BLaER1 treated with 17β-estradiol and CSF1 and Interleukin-3, amounts not matched to agents 10 nM and 100 nM (cell line): Measurements from ENCODE around the gene ATP23.
A peak's percentile ranks its signal among the peaks of the same experiment; 100 is the strongest.

Experiments used
- H3K27ac ChIP-seq, 11 experiments: shearing (Covaris generic); formaldehyde crosslinking; 2 replicates each; pipeline ENCODE4 v1.8.1; 2022
- H3K27me3 ChIP-seq, 11 experiments: shearing (Covaris generic); formaldehyde crosslinking; 2 replicates each; pipeline ENCODE4 v1.8.1; 2022
- H3K36me3 ChIP-seq, 11 experiments: shearing (Covaris generic); formaldehyde crosslinking; 2 replicates each; pipeline ENCODE4 v1.8.1; 2022
- H3K4me1 ChIP-seq, 10 experiments: shearing (Covaris generic); formaldehyde crosslinking; 2 replicates each; pipeline ENCODE4 v1.8.1; 2022
- H3K4me2 ChIP-seq, 11 experiments: shearing (Covaris generic); formaldehyde crosslinking; 2 replicates each; pipeline ENCODE4 v1.8.1; 2022
- H3K4me3 ChIP-seq, 10 experiments: shearing (Covaris generic); formaldehyde crosslinking; 2 replicates each; pipeline ENCODE4 v1.8.1; 2022
- H3K9ac ChIP-seq, 11 experiments: shearing (Covaris generic); formaldehyde crosslinking; 2 replicates each; pipeline ENCODE4 v1.8.1; 2022
- H3K9me3 ChIP-seq, 11 experiments: shearing (Covaris generic); formaldehyde crosslinking; replicated peaks in 1 of 11; 2 replicates each; pipeline ENCODE4 v1.8.1; 2022
- H4K20me1 ChIP-seq, 11 experiments: shearing (Covaris generic); formaldehyde crosslinking; 2 replicates each; pipeline ENCODE4 v1.8.1; 2022
- Cebpa-rat ChIP-seq, 11 experiments: shearing (Covaris generic); IDR thresholded peaks; 2 replicates each; pipeline ENCODE4 v1.8.1; 2022

ATP23 gene

DNA sequence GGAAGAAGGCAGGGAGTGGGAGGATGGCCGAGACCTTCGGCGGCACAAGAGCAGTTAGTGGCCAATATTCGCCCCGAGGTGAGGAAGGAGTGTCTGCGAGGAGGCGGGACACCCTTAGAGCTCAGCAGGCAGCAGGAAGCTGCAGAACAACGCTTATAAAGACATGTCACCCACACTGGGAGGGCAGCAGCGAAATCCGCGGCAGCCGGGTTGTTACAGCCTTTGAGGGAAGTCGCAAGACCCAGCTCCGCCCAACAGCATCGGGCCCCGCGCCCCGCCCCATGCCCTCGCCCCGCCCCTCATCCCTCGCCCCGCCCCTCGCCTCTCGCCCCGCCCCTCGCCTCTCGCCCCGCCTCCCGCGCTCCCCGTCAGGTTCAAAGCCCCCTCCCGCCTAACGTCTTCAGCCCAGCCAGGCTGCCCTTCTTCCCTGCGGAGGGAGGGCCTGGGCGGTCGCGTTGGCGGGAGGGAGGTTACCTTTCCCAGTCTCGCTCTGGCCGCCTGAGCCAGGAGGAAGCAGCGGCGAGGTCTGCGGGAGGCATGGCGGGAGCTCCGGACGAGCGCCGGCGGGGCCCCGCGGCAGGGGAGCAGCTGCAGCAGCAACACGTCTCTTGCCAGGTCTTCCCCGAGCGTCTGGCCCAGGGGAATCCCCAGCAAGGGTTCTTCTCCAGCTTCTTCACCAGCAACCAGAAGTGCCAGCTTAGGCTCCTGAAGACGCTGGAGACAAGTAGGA, at the start of gene ATP23:
Gene ATP23, plus strand, starts transcription at position 403 of the 730 bp plus-strand sequence. Its CDS starts 135 bp downstream, at position 538.
- Histone ChIP-seq H3K4me1 (peaks cover 27 to 41% (median 35%) of the 10 kb centered on the region in 10 experiments), H3K4me3 (peak within 1 kb of the TSS; percentile 63 to 81 (median 72))

DNA sequence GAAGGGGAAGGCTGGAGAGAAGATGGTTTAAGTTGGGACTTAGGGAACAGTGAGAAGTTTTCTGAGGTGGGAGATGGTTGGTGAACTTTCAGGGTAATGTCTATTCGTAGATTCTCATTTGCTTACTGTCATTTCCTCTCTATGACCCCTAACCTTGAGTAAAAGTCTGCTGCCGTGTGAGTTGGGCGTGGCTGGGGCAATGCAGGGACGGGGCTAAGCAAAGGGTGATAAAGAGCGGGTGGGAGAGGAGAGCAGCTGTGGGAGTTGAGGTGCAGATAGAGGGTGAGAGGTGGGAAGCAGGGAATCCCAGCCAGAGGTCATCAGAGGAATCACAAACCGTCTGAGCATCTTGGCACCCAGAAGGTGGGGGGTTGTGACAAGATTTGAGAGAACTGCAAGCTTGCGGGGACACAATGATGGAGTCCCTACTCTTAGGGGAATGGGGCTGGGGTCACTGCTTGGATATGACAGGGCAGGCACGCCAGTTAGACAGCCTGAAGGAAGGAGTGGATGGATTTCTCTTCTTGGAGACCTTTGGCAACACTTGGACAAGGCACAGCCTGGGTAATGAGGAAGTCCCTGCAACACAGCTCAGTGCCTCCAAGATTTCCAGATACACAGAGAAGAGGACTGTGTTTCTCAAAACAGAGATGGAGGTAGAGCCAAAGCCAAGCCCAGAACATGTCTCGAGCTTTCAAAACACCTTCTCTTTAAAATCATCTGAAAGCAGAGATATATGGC, 49.0 kb upstream of the ATP23 start:
- Histone ChIP-seq H3K27ac (no peak overlapping the region), H3K4me1 (peaks cover 21 to 57% (median 26%) of the 10 kb centered on the region in 10 experiments; a peak in 18 of 20 replicates), H3K27me3 (peaks cover 25 to 44% (median 40%) of the 10 kb centered on the region in 11 experiments), H3K4me2 (peak overlapping the region in 1 of 11 experiments; percentile 49; a peak in 2 of 22 replicates), H3K9me3 (no peaks in the 10 kb centered on the region), H3K9ac (no peak overlapping the region), H4K20me1 (peaks cover 0 to 10% (median 5%) of the 10 kb centered on the region in 11 experiments; a peak in 4 of 22 replicates), H3K4me3 (no peak overlapping the region), H3K36me3 (no peaks in the 10 kb centered on the region)
- no peak for TF ChIP-seq Cebpa-rat (IDR thresholded peaks at IDR 0.05)

More for the DNA sequence above, at the start of gene ATP23:
- H3K27me3 ChIP-seq, result no peaks in the 10 kb centered on the region
- no peaks in the 10 kb centered on the region for H3K9me3 ChIP-seq
- TF ChIP-seq Cebpa-rat (IDR thresholded peaks at IDR 0.05), result no peak
- H3K4me2 ChIP-seq, result peak within 1 kb of the TSS; percentile 81 to 99 (median 93)
- H4K20me1 ChIP-seq, result no peaks in the 10 kb centered on the region
- peaks cover 0 to 6% (median 0%) of the 10 kb centered on the region in 11 experiments; a peak in 3 of 22 replicates for H3K36me3 ChIP-seq
- H3K27ac ChIP-seq, result peak within 1 kb of the TSS; percentile 67 to 88 (median 81)
- H3K9ac ChIP-seq, result peak within 1 kb of the TSS; percentile 75 to 87 (median 85)

DNA sequence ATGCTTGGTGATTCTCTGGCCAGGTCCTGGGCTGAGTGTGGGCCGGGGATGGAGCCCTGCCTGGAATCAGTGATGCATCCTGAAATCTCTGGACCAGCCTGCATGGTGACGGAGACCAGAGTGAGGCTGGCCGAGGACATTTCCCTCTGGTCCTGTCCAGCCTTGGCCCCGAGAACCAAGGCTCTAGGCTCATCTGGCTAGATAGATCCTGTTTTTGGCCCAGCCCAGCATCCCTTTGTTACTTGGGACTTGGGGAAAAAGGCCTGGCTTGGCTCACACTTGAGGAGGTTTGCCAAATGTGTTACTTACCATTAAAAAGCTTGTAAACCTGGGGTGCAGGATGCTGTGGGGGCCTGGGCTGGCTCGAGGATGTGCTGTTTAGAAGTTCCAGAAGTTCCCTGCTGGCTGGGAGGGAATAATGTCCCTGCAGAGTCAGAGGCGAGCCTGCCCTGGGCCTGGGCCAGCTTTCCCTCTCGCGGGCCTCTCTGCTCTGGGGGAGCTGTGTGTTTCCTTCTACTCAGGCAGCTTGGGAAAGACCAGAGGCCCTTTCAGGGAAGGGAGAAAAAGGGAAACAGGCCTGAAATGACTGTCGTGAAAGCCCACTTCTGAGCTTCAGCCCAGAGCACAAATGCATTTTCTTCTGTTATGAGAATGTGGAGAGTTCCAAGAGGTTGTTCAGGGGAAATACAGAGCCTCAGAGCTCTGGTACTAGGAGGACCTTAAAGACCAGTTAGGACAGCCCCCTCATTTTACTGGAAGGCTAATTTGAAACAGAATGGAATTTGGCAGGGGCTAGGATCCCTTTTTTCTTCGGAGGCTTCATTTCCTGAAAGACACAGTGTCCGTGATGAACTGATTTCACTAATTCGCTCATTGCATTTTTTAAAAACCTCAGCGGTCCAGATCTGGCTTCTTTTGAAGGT, 47.7 kb upstream of the ATP23 start:
- Histone ChIP-seq H3K9ac (peak overlapping the region in 2 of 11 experiments; percentile 24 to 36; a peak in 1 of 22 replicates), H4K20me1 (peaks cover 0 to 10% (median 5%) of the 10 kb centered on the region in 11 experiments; a peak in 4 of 22 replicates), H3K27ac (peak overlapping the region in 2 of 11 experiments; percentile 16 to 40; a peak in 2 of 22 replicates), H3K9me3 (no peaks in the 10 kb centered on the region), H3K4me1 (peaks cover 16 to 63% (median 20%) of the 10 kb centered on the region in 10 experiments), H3K4me3 (no peak overlapping the region), H3K36me3 (no peaks in the 10 kb centered on the region), H3K4me2 (peak overlapping the region in 2 of 11 experiments; percentile 47 to 49; a peak in 4 of 22 replicates), H3K27me3 (peaks cover 37 to 57% (median 53%) of the 10 kb centered on the region in 11 experiments)
- TF ChIP-seq Cebpa-rat (IDR thresholded peaks at IDR 0.05), result no peak

DNA sequence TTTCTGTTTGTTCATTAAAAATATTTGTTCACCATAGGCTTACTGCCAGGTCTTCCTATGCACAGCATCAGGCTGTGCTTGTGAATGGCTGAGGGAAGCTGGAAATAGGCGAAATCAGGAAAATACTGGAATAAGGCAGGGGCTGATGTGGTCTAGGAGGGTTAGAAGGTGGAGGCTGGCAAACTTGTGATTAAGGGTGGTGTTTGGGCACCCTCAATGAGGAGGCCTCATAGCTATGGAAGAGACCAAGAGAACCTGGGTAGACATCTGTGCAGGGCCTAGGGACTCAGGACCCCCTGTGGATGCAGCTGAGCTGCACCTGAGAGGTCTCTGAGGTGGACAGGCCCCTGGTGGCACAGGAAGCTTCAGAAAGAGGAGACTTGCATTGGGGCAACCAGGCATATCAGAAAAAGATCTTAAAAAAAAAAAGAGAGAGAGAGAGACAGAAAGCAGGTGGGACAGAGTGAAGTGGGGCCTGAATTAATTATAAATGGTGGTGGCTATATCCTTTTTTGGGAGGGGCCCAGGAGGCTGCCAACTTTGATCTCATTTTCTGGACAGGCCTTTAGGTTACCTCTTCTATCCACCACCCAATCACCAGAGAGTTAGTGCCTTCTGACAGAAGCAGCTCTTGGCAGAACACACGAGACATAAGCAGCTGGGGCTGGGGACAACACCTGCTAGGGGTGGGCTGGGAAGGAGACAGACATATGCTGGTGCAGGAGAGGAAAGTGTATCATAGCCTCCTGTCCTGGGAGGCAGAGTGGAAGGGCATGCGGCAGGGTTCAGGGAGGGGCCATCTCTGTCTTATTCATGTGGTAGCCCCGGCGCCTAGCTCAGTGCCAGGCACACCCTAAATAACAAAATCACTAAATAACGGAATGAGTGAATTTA, 46.7 kb upstream of the ATP23 start:
- H3K36me3 ChIP-seq, result no peaks in the 10 kb centered on the region
- H3K4me1 ChIP-seq, result peaks cover 21 to 65% (median 24%) of the 10 kb centered on the region in 10 experiments
- peaks cover 47 to 67% (median 62%) of the 10 kb centered on the region in 11 experiments for H3K27me3 ChIP-seq
- no peaks in the 10 kb centered on the region for H3K9me3 ChIP-seq
- TF ChIP-seq Cebpa-rat (IDR thresholded peaks at IDR 0.05), result no peak
- H4K20me1 ChIP-seq, result peaks cover 0 to 11% (median 5%) of the 10 kb centered on the region in 11 experiments; a peak in 5 of 22 replicates
- peak overlapping the region in 1 of 11 experiments; percentile 36; a peak in 1 of 22 replicates for H3K9ac ChIP-seq
- peak overlapping the region in 2 of 11 experiments; percentile 47 to 49; a peak in 4 of 22 replicates for H3K4me2 ChIP-seq
- no peak overlapping the region for H3K4me3 ChIP-seq
- H3K27ac ChIP-seq, result peak overlapping the region in 2 of 11 experiments; percentile 16 to 40; a peak in 2 of 22 replicates

DNA sequence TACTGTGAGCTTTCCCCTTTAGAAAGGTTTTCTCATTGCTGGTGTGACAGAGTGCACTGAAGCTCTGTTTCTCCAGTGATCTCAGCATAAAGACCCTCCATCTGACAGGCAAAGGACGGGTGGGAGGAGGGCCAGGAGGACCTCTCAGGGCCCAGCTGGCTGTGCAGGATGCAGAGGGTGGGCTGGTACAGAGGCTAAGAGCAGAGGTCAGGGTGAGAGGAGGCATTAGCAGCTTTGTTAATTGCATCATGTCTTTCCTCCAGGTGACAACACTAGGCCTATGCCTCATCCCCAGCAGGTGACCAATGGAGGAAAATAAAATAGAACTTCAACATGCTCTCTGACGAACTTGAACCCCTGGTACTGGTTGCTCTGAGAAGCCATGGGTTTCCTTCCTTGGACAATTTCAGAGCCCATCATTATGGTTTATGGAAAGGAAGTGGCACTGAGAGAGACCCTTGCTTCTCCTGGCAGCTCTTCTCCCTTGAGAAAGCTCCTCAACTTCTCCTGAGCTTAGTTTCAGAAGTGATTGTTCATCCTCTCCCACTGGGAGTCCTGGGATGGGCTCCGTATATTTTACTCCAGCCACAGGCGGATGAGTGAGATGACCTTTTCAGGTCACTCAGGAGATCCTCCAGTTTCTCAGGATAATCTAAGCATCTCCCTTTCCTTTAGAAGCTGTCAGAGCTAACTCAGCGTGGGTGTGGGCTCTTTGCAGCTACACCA, 45.8 kb upstream of the ATP23 start:
- H3K4me3 ChIP-seq, result peak overlapping the region in 3 of 10 experiments; percentile 26 to 58 (median 54); a peak in 2 of 20 replicates
- H4K20me1 ChIP-seq, result peaks cover 0 to 11% (median 5%) of the 10 kb centered on the region in 11 experiments; a peak in 5 of 22 replicates
- peaks cover 48 to 74% (median 69%) of the 10 kb centered on the region in 11 experiments for H3K27me3 ChIP-seq
- H3K9ac ChIP-seq, result peak overlapping the region in 2 of 11 experiments; percentile 79 to 86; a peak in 3 of 22 replicates
- H3K4me2 ChIP-seq, result peak overlapping the region in 7 of 11 experiments; percentile 71 to 89 (median 80); a peak in 7 of 22 replicates
- no peaks in the 10 kb centered on the region for H3K9me3 ChIP-seq
- peaks cover 15 to 65% (median 19%) of the 10 kb centered on the region in 10 experiments; a peak in 19 of 20 replicates for H3K4me1 ChIP-seq
- H3K36me3 ChIP-seq, result no peaks in the 10 kb centered on the region
- peak overlapping the region in 1 of 11 experiments; percentile 69; a peak in 2 of 22 replicates for H3K27ac ChIP-seq
- no peak for TF ChIP-seq Cebpa-rat (IDR thresholded peaks at IDR 0.05)

GRCh38 chr12:57896115-57896433, 45.3 kb upstream of the ATP23 start:
- peaks cover 48 to 74% (median 69%) of the 10 kb centered on the region in 11 experiments for H3K27me3 ChIP-seq
- peak overlapping the region in 4 of 11 experiments; percentile 24 to 80 (median 64); a peak in 7 of 22 replicates for H3K27ac ChIP-seq
- no peaks in the 10 kb centered on the region for H3K36me3 ChIP-seq
- H3K4me1 ChIP-seq, result peaks cover 15 to 65% (median 19%) of the 10 kb centered on the region in 10 experiments; a peak in 19 of 20 replicates
- H3K4me2 ChIP-seq, result peak overlapping the region; percentile 56 to 89 (median 75)
- H4K20me1 ChIP-seq, result peaks cover 0 to 11% (median 5%) of the 10 kb centered on the region in 11 experiments; a peak in 5 of 22 replicates
- no peaks in the 10 kb centered on the region for H3K9me3 ChIP-seq
- no peak for TF ChIP-seq Cebpa-rat (IDR thresholded peaks at IDR 0.05)
- peak overlapping the region; percentile 26 to 66 (median 53); a peak in 19 of 20 replicates for H3K4me3 ChIP-seq
- peak overlapping the region in 8 of 11 experiments; percentile 10 to 86 (median 46); a peak in 10 of 22 replicates for H3K9ac ChIP-seq
